ENCODE data around the gene GNB2. TPM values are rescaled to one million over a fixed set of nuclear protein-coding genes. Genes with fewer than 3 reads are reported as not detected.

GNB2 gene
- total and polyA plus RNA-seq, 2 of the 8 experiments (the other 6 are each of a cell fraction or from before 2014, with no cell fraction given) = 157 to 260 TPM

DNA sequence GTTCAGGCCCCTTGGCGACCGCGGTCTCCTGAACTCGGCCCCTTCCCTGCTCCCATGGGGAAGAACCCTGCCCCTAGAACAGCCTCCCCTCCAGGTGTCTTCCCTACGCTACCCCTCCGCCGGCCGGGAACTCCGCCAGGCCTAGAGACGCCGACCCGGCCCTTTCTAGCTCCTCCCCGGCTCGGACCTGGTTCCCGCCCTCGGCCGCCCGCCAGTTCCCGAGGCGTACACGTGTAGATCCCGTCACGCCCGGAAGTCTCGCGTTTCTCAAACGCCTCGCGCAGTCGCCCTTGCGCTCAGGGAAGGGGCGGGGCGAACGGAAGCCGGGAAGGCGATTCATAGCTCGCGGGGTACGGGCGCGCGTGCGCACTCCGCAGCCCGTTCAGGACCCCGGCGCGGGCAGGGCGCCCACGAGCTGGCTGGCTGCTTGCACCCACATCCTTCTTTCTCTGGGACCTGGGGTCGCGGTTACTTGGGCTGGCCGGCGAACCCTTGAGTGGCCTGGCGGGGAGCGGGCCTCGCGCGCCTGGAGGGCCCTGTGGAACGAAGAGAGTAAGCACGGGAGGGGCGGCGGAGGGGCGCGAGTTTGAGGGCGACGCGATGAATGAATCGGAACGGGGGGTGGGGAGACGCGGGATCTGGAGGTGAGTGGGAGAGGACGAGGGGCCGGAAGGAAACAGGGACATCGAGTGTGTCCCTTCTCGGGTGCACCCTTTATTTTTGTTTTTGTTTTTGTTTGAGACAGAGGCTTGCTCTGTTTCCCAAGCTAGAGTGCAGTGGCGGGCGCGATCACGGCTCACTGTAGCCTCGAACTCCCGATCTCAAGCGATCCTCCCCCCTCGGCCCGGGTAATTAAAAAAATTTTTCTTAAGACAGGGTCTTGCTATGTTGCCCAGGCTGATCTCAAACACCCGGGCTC lies 32.5 kb downstream of the GNB2 start, which contains the start of gene POP7:
TSS of gene POP7 (plus strand) at position 369 of the 919 bp plus-strand sequence. CDS start 710 bp downstream, outside the sequence.
- no peak within 1 kb of the TSS for H2BK120ac ChIP-seq (replicated peaks; ENCODE audit: low read depth, low read length)
- peak within 1 kb of the TSS; percentile 17 for H3K56ac ChIP-seq (replicated peaks; ENCODE audit: insufficient read length, low read depth, low read length)
- peak within 1 kb of the TSS; percentile 41 to 99 for H3K4me2 ChIP-seq (ENCODE audit: insufficient read depth in 1 of 2, low read depth in 2 of 2, low read length in 2 of 2)
- 0 out of 2 replicates have a peak within 1 kb of the TSS, but pooled peaks have one; percentile 23 for H2BK12ac ChIP-seq (ENCODE audit: low read depth, low read length)
- H4K5ac ChIP-seq (ENCODE audit: insufficient read length, low read depth, low read length) = peak within 1 kb of the TSS; percentile 78
- no peak within 1 kb of the TSS for H2BK15ac ChIP-seq (ENCODE audit: low read length)
- H3K23ac ChIP-seq (ENCODE audit: insufficient read length) = no peak within 1 kb of the TSS
- no peak within 1 kb of the TSS for H3K14ac ChIP-seq (ENCODE audit: insufficient read length)
- H2AK5ac ChIP-seq (ENCODE audit: low read depth, low read length) = no peak within 1 kb of the TSS
- CTCF ChIA-PET (ENCODE audit: partially characterized antibody) = interaction anchor here (0.6 to 16.9 kb wide), 49 partner anchors 16 to 543 kb away, joined by 3 to 254 read pairs (median 4); partner anchors contain the start of genes EPO, FBXO24, GIGYF1 and SLC12A9
- no peaks in the 10 kb centered on the region for H3K9me3 ChIP-seq (ENCODE audit: insufficient read depth in 2 of 2, low read depth in 1 of 2, low read length in 1 of 2)
- H3K79me1 ChIP-seq (ENCODE audit: low read depth, low read length) = peaks cover 3% of the 10 kb centered on the region
- H3K27me3 ChIP-seq (replicated peaks in 1 of 4; ENCODE audit: control insufficient read depth in 3 of 4, extremely low read depth in 1 of 4, insufficient read depth in 3 of 4, low read length in 3 of 4) = no peaks in the 10 kb centered on the region
- peaks cover 2% of the 10 kb centered on the region in 2 experiments for H4K20me1 ChIP-seq (replicated peaks in 1 of 2; ENCODE audit: control insufficient read depth in 1 of 2, insufficient read depth in 2 of 2, low read length in 2 of 2)
- peaks cover 7% of the 10 kb centered on the region; the same call in 1 of the 2 replicates for H3K23me2 ChIP-seq (ENCODE audit: low read depth, low read length)
- no peak within 1 kb of the TSS for H2BK20ac ChIP-seq (ENCODE audit: low read length)
- no peak for FAIRE-seq
- DNase-seq (ENCODE audit: low read depth in 1 of 2, low spot score in 2 of 2) = peak; percentile 94 to 99
- H3K18ac ChIP-seq (ENCODE audit: extremely low read depth, low read length) = peak within 1 kb of the TSS; percentile 85
- H3K4ac ChIP-seq (replicated peaks; ENCODE audit: insufficient read length, low read depth, low read length) = peak within 1 kb of the TSS; percentile 71
- H3K27ac ChIP-seq (ENCODE audit: low read depth, low read length) = peak within 1 kb of the TSS; percentile 86
- no peak within 1 kb of the TSS for H2AFZ ChIP-seq (ENCODE audit: low read length)
- peaks cover 0 to 16% of the 10 kb centered on the region in 2 experiments; a peak in 3 of 4 replicates for H3K79me2 ChIP-seq (ENCODE audit: control insufficient read depth in 1 of 2, insufficient read depth in 2 of 2, low read length in 2 of 2)
- peaks cover 0 to 11% (median 2%) of the 10 kb centered on the region in 4 experiments; a peak in 3 of 7 replicates for H3K4me1 ChIP-seq (replicated peaks in 1 of 4; ENCODE audit: control insufficient read depth in 3 of 4, insufficient read depth in 4 of 4, low read length in 3 of 4)
- peak within 1 kb of the TSS; percentile 83 to 94 (median 90) for H3K4me3 ChIP-seq (ENCODE audit: extremely low read depth in 1 of 4, insufficient read depth in 2 of 4, low read depth in 3 of 4, low read length in 4 of 4)
- peak within 1 kb of the TSS; percentile 89 to 95 (median 90) for H3K9ac ChIP-seq (replicated peaks in 1 of 4; ENCODE audit: extremely low read depth in 1 of 4, low read depth in 3 of 4, low read length in 3 of 4)
- H2BK5ac ChIP-seq (ENCODE audit: low read depth, low read length) = peak within 1 kb of the TSS; percentile 91
- H3K36me3 ChIP-seq (ENCODE audit: control insufficient read depth in 2 of 4, insufficient read depth in 4 of 4, low read length in 3 of 4) = peaks cover 0 to 6% (median 4%) of the 10 kb centered on the region in 4 experiments; a peak in 5 of 8 replicates
- H4K91ac ChIP-seq (replicated peaks; ENCODE audit: insufficient read length, low read length) = peak within 1 kb of the TSS; percentile 67
- peak within 1 kb of the TSS; percentile 95 for H4K8ac ChIP-seq (ENCODE audit: extremely low read depth, insufficient read depth, low read length)
- POLR2A ChIA-PET (ENCODE audit: partially characterized antibody) = interaction anchor here (0.6 to 4.0 kb wide), 36 partner anchors 9 to 277 kb away, joined by 3 to 58 read pairs (median 4); partner anchors contain the start of genes EPHB4, EPO, FBXO24 and GIGYF1
- 1% methylated on average over 73 of the region's 86 CpGs; no CpG with 5 or more reads in 1 of the 2 experiments for WGBS, 2 experiments (ENCODE audit: extremely low coverage in 1 of 2, insufficient coverage in 1 of 2, insufficient read length in 1 of 2, insufficient replicate concordance in 2 of 2, low coverage in 1 of 2, low lambda C conversion rate in 2 of 2, missing lambda C conversion rate in 1 of 2)
- TF ChIP-seq RNF2 (IDR thresholded peaks at IDR 0.05; ENCODE audit: borderline replicate concordance, low read depth, low read length, missing control alignments, poor library complexity, severe bottlenecking) (no peak), TBP (IDR thresholded peaks at IDR 0.05; ENCODE audit: low read depth, low read length) (peak; percentile 79), SRF (IDR thresholded peaks at IDR 0.05; ENCODE audit: low read depth, low read length) (no peak), CHD2 (IDR thresholded peaks at IDR 0.05; ENCODE audit: low read length) (peak; percentile 98), KDM1A (IDR thresholded peaks at IDR 0.05; ENCODE audit: borderline replicate concordance, low read length) (peak; percentile 47; the same call in 1 of the 2 replicates), SIN3A (conservative IDR thresholded peaks at IDR 0.05 in 1 of 2, IDR thresholded peaks at IDR 0.05 in 1 of 2; ENCODE audit: low read depth in 1 of 2, low read length in 2 of 2) (peak in 1 of 2 experiments; percentile 32; a peak in 1 of 4 replicates), BACH1 (IDR thresholded peaks at IDR 0.05; ENCODE audit: low read length) (peak; percentile 63; the same call in 1 of the 2 replicates), NANOG (IDR thresholded peaks at IDR 0.05; ENCODE audit: insufficient read depth, low read depth, low read length, poor library complexity, severe bottlenecking) (no peak)
- TF ChIP-seq, protein P1, sequence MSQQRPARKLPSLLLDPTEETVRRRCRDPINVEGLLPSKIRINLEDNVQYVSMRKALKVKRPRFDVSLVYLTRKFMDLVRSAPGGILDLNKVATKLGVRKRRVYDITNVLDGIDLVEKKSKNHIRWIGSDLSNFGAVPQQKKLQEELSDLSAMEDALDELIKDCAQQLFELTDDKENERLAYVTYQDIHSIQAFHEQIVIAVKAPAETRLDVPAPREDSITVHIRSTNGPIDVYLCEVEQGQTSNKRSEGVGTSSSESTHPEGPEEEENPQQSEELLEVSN (IDR thresholded peaks at IDR 0.05) = peak; percentile 91
